Fibroblast of villous mesenchyme (primary cell): ENCODE measurements around the gene OR10H1. TPM values are rescaled to one million over a fixed set of nuclear protein-coding genes. Genes with fewer than 3 reads are reported as not detected.
"Not testable (repeated sequence)": the region's sequence is repeated elsewhere in the genome, so short reads cannot be mapped to it uniquely, and the experiment has no call there.

Experiments
- DNase-seq: peaks from one replicate; pipeline ENCODE4 v3.0.0-alpha.2; 2010; ENCODE audit warnings: low read depth
- H3K4me3 ChIP-seq: 2 replicates; pipeline ENCODE4 v1.5.1; 2011; ENCODE audit warnings: low read depth, mild to moderate bottlenecking, low read length
- total RNA-seq: library from RNA; depleted of rRNA; stranded (reverse); fragments of >200 nt; gene quantifications from 2 replicates; pipeline ENCODE4 v1.2.3, GENCODE V29; 2012
- TF ChIP-seq, protein P1 (sequence below): IDR thresholded peaks from 2 replicates; pipeline ENCODE4 v1.5.1; 2012; ENCODE audit warnings: low read depth, mild to moderate bottlenecking, low read length; ENCODE audit not compliant: insufficient read depth

Gene OR10H1
- total RNA-seq, 1 donor = not detected

DNA sequence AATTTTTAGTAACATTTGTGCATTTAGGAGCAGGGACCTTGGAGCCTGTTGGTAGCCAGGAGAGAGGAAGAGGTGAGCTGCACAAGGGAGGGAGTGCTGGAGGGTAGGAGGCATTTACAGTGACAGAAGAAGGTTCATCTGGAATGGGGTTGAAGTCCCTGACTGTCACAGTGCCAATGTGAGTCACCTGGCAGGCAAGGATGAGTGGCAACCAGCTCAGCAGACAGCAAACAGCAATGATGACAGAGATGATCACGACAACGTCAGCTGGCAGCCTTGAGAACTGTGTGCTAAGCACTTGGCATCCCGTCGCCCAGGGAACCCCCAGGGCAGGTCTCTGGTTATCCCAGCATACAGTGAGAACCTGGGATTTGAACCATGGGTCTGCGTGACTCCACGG, 25.4 kb downstream of the OR10H1 start:
- no peak for DNase-seq
- TF ChIP-seq, protein P1, sequence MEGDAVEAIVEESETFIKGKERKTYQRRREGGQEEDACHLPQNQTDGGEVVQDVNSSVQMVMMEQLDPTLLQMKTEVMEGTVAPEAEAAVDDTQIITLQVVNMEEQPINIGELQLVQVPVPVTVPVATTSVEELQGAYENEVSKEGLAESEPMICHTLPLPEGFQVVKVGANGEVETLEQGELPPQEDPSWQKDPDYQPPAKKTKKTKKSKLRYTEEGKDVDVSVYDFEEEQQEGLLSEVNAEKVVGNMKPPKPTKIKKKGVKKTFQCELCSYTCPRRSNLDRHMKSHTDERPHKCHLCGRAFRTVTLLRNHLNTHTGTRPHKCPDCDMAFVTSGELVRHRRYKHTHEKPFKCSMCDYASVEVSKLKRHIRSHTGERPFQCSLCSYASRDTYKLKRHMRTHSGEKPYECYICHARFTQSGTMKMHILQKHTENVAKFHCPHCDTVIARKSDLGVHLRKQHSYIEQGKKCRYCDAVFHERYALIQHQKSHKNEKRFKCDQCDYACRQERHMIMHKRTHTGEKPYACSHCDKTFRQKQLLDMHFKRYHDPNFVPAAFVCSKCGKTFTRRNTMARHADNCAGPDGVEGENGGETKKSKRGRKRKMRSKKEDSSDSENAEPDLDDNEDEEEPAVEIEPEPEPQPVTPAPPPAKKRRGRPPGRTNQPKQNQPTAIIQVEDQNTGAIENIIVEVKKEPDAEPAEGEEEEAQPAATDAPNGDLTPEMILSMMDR = no peak
- no peak overlapping the region for H3K4me3 ChIP-seq

DNA sequence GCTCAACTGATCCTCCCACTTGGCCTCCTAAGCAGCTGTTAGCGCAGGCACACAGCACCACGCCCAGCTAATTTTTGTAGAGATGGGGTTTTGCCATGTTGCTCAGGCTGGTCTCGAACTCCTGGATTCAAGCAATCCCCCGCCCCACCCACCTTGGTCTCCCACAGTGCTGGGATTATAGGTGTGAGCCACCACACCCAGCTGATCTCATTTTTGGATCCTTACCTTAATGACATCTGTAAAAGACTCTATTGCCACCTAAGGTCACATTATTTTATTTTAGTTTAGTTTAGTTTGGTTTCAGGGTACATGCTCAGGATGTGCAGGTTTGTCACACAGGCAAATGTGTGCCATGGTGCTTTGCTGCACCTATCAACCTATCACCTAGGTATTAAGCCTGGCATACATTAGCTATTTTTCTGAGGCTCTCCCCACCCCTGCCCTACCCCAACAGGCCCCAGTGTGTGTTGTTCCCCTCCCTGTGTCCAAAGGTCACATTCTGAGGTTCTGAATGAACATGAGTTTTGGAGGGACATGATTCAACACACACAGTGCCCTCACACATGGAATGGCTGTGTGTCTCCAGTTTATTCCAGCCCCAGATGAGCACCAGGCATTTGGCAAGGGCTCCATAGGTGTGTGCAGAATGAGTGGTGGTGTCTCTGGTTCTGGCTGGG, 26.7 kb downstream of the OR10H1 start:
- DNase-seq = no peak

GRCh38 chr19:15787611-15788155, 27.8 kb downstream of the OR10H1 start, which contains the start of gene OR10H5:
TSS of gene OR10H5 (plus strand) at chr19:15787661. CDS start at chr19:15794049, 6,388 bp downstream.
- TF ChIP-seq, protein P1 = no peak
- no peak for DNase-seq
- H3K4me3 ChIP-seq = no peak within 1 kb of the TSS

More for the DNA sequence above, 26.7 kb downstream of the OR10H1 start:
- H3K4me3 ChIP-seq = no peak overlapping the region
- TF ChIP-seq, protein P1 = no peak

- DNase-seq = not testable (repeated sequence)
These were observed 32.6 kb downstream of the OR10H1 start for GRCh38 chr19:15782896-15783295.

DNA sequence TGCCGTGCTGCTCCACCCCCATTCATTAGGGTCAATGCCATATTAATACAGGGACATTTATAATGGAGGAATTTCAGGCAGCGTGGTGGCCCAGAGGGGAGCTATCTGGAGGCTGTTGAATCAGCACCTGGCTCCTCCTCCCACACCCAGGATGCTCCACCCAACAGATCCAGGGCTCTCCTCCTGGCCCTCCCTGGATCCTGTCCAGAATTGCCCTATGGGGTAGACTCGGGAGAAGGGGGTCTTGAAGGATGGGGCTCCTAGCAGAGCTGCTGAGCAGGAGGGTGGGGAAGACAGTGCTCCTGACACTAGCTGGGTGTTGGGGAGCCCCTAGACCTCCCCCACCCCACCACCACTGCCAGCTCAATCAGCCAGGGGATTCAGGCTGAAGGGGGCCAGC, 33.3 kb downstream of the OR10H1 start:
- TF ChIP-seq, protein P1 = no peak
- H3K4me3 ChIP-seq = no peak overlapping the region
- DNase-seq = no peak

More at GRCh38 chr19:15782896-15783295, 32.6 kb downstream of the OR10H1 start:
- not testable (repeated sequence) for H3K4me3 ChIP-seq

DNA sequence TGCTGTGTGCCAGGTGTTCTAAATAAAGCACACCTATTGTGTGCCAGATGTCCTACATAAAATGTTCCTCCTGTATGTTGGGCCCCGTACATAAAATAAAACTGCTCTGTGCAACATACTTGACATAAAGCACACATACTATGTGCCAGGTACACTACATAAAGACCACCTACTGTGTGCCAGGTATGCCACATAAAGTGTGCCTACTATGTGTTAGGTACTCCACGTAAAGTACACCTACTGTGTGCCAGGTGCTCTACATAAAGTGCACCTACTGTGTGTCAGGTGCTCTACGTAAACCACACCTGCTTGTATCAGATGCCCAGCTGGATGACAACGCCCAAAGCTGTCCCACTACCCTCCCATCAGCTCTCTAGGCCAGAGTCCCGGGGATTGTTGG, 33.8 kb downstream of the OR10H1 start:
- DNase-seq = no peak
- TF ChIP-seq, protein P1 = no peak
- no peak overlapping the region for H3K4me3 ChIP-seq

DNA sequence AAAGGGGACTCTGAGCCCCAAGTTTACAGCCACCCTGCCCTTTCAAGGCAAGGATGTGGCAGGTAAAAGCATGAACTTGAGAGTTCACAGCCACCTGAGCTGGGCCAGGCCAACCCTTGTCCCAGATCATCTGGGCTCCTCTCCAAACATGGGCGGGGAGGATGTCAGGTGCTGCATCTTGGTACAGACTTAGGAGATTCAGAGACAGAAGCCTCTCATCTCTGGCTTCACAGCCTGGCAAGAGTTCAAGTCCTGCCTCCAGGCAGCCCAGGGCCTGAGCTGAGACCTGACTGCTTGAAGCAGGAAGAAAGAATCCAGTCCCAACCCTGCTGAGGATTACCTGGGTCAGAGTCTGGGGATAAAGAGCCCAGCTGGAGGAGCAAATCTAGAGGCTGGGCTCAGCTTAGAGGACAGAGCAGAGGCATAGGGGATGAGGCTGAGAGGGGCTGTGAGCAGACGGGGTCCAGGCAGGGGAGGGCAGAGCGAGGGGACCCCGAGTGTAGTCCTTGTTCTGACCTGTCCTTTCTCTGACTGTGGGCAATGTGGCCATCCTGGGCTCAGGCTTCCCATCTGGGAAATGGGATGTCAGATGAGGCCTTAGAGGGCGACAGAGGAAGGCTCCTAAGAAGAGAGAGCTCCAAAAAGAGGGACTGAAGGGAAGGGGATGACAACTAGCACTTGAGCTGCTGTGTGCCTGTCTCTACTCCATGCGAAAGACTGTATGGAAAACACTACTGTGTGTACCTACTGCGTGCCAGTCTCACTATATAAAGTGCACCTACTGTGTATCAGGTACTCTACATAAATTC, 34.6 kb downstream of the OR10H1 start:
- no peak overlapping the region for H3K4me3 ChIP-seq
- DNase-seq = no peak
- TF ChIP-seq, protein P1 = no peak
